ENCODE results near the gene TGFB1I1. TPM values are rescaled to one million over a fixed set of nuclear protein-coding genes. Genes with fewer than 3 reads are reported as not detected.

Gene TGFB1I1
- total RNA-seq, 2 experiments from 2014 or later, result 0.12 TPM; not detected in 1

DNA sequence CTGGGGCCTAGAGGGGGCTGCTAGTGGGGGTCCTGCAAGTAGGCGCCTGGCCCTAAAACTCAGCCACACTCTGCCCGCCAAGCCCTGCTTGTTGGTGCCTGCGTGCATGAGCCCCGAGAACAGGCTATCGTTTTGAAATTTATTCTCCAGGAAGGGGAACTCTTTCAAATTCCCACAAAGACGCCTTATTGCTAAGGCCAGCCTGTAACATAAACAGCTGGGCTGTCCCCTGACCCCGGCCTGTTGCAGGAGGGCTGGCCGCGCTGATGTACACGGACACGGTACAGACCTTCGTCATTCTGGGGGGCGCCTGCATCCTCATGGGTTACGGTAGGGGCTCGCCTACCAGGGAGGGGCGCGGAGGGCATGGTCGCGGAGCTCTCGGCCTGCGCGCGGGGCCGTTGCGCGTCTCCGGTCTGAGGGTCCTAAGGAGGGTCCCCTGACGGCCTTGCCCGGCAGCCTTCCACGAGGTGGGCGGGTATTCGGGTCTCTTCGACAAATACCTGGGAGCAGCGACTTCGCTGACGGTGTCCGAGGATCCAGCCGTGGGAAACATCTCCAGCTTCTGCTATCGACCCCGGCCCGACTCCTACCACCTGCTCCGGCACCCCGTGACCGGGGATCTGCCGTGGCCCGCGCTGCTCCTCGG lies 15.2 kb downstream of the TGFB1I1 start:
- Mint-ChIP-seq H3K27ac (no peak overlapping the region), H3K36me3 (ENCODE audit: low read depth) (peaks cover 2% of the 10 kb centered on the region), H3K9me3 (no peaks in the 10 kb centered on the region), H3K4me3 (peak overlapping the region; percentile 82), H3K4me1 (ENCODE audit: low read depth) (peaks cover 6% of the 10 kb centered on the region), H3K27me3 (ENCODE audit: low read depth) (no peaks in the 10 kb centered on the region)
- DNase-seq, result no peak
- CTCF ChIA-PET, result interaction anchor here (0.7 kb wide), 1 partner anchor 1055 kb away, joined by 3 read pairs; no protein-coding TSS in a partner anchor
- intact Hi-C loops (cut with micrococcal nuclease), result no loop called here

DNA sequence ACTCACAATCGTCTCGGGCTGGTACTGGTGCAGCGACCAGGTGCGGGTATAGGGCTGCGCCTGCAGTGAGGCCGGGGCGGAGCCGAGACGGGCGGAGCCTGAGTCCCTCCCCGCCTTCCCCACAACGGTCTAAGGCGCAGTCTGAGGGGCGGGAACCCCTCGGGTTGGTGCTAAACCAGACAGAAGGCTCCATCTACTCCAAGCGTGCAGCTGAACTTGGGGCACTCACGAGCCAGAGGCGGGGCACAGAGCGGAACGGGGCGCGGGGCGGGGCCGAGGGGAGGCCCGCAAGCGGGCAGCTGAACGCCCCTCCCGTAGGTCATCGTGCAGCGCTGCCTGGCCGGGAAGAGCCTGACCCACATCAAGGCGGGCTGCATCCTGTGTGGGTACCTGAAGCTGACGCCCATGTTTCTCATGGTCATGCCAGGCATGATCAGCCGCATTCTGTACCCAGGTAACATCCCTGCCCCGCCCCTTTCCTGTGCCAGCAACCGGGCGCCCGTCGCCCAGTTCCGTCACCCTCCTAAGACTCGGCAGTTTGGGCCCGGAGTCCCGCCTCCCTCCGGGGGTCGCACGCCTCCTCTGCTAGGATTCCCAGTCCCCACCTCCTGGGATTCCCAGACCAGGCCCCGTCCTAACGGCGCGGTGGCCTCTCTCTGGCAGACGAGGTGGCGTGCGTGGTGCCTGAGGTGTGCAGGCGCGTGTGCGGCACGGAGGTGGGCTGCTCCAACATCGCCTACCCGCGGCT lies 15.9 kb downstream of the TGFB1I1 start:
- CTCF ChIA-PET, result interaction anchor here (0.9 to 1.0 kb wide), 2 partner anchors 23 to 25 kb away, joined by 3 read pairs; no protein-coding TSS in a partner anchor
- H3K4me3 Mint-ChIP-seq, result peak overlapping the region; percentile 82
- DNase-seq, result peak; percentile 64
- no peaks in the 10 kb centered on the region for H3K27me3 Mint-ChIP-seq (ENCODE audit: low read depth)
- intact Hi-C loops (cut with micrococcal nuclease), result no loop called here
- H3K27ac Mint-ChIP-seq, result no peak overlapping the region
- H3K36me3 Mint-ChIP-seq (ENCODE audit: low read depth), result peaks cover 5% of the 10 kb centered on the region
- H3K4me1 Mint-ChIP-seq (ENCODE audit: low read depth), result peaks cover 6% of the 10 kb centered on the region
- no peaks in the 10 kb centered on the region for H3K9me3 Mint-ChIP-seq

DNA sequence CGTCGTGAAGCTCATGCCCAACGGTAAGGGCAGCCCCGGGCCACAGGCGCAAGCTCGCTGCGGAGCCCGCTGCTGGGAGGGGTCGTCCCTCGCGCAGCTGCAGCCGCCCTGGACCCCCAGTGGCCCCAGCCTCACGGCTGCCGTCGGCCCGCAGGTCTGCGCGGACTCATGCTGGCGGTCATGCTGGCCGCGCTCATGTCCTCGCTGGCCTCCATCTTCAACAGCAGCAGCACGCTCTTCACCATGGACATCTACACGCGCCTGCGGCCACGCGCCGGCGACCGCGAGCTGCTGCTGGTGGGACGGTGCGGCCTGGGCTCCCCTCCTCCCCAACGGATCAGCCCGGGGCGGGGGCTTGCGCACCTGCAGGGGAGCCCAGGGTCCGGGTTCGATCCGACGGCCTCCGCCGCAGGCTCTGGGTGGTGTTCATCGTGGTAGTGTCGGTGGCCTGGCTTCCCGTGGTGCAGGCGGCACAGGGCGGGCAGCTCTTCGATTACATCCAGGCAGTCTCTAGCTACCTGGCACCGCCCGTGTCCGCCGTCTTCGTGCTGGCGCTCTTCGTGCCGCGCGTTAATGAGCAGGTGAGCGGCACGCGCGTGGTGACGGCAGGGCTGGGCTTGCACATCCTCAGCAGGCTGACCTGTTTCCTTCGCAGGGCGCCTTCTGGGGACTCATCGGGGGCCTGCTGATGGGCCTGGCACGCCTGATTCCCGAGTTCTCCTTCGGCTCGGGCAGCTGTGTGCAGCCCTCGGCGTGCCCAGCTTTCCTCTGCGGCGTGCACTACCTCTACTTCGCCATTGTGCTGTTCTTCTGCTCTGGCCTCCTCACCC lies 16.7 kb downstream of the TGFB1I1 start:
- CTCF ChIA-PET, result interaction anchor here (0.6 to 1.0 kb wide), 3 partner anchors 22 to 381 kb away, joined by 3 read pairs; no protein-coding TSS in a partner anchor
- peak overlapping the region; percentile 82 for H3K4me3 Mint-ChIP-seq
- intact Hi-C loops (cut with micrococcal nuclease), result no loop called here
- no peaks in the 10 kb centered on the region for H3K9me3 Mint-ChIP-seq
- peaks cover 6% of the 10 kb centered on the region for H3K4me1 Mint-ChIP-seq (ENCODE audit: low read depth)
- no peaks in the 10 kb centered on the region for H3K27me3 Mint-ChIP-seq (ENCODE audit: low read depth)
- peaks cover 8% of the 10 kb centered on the region for H3K36me3 Mint-ChIP-seq (ENCODE audit: low read depth)
- H3K27ac Mint-ChIP-seq, result no peak overlapping the region
- no peak for DNase-seq

DNA sequence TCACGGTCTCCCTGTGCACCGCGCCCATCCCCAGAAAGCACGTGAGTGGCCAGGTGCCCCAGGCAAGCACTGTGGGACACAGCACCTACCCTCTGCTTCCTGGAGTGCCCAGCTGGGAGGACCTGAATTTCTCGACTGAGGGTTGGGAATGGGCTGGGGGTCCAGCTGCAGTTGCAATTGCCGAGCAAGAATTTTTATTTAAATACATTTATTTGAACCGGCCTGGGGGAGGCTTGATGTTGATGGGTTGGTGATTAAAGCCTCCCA lies 17.3 kb downstream of the TGFB1I1 start:
- no peaks in the 10 kb centered on the region for H3K9me3 Mint-ChIP-seq
- DNase-seq, result no peak
- no peaks in the 10 kb centered on the region for H3K27me3 Mint-ChIP-seq (ENCODE audit: low read depth)
- CTCF ChIA-PET, result interaction anchor here (0.6 to 0.7 kb wide), 2 partner anchors 30 to 380 kb away, joined by 3 to 4 read pairs; partner anchors contain the start of gene ARMC5
- peaks cover 8% of the 10 kb centered on the region for H3K36me3 Mint-ChIP-seq (ENCODE audit: low read depth)
- intact Hi-C loops (cut with micrococcal nuclease), result no loop called here
- H3K4me3 Mint-ChIP-seq, result no peak overlapping the region
- no peak overlapping the region for H3K27ac Mint-ChIP-seq
- H3K4me1 Mint-ChIP-seq (ENCODE audit: low read depth), result peaks cover 6% of the 10 kb centered on the region

DNA sequence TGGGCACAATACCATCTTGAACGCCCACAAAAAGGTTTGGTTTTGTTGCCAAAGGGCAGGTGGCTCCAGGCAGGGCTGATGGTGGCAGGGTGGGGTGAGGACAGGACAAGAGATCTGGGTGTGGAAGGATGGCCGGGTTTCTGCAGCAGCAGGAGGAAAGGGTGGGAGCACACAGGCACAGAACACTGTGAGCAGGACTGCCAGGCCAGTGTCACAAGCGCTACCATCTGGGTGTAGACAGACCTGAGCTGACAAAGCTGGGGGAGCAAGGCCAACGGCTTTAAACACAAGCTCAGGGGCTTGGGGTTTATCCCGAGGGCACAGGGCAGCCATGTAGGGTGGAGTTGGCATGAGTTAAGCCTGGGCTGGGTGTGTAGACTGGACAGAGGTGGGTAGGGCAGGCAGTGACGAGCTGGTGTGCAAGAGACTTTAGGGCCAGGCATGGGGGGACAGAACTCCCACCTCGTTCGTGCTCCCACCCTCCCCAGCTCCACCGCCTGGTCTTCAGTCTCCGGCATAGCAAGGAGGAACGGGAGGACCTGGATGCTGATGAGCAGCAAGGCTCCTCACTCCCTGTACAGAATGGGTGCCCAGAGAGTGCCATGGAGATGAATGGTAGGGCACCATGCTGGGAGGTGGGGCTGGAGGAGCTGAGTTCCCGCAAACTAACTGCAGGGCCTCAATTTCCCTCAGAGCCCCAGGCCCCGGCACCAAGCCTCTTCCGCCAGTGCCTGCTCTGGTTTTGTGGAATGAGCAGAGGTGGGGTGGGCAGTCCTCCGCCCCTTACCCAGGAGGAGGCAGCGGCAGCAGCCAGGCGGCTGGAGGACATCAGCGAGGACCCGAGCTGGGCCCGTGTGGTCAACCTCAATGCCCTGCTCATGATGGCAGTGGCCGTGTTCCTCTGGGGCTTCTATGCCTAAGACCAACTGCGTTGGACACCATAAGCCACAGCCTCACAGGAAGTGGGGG lies 17.9 kb downstream of the TGFB1I1 start:
- intact Hi-C loops (cut with micrococcal nuclease), result no loop called here
- Mint-ChIP-seq H3K9me3 (no peaks in the 10 kb centered on the region), H3K4me1 (ENCODE audit: low read depth) (peaks cover 6% of the 10 kb centered on the region), H3K4me3 (no peak overlapping the region), H3K27ac (no peak overlapping the region), H3K27me3 (ENCODE audit: low read depth) (no peaks in the 10 kb centered on the region), H3K36me3 (ENCODE audit: low read depth) (peaks cover 8% of the 10 kb centered on the region)
- CTCF ChIA-PET, result interaction anchor here (0.6 to 0.7 kb wide), 2 partner anchors 30 to 380 kb away, joined by 3 to 4 read pairs; partner anchors contain the start of gene ARMC5
- DNase-seq, result no peak

DNA sequence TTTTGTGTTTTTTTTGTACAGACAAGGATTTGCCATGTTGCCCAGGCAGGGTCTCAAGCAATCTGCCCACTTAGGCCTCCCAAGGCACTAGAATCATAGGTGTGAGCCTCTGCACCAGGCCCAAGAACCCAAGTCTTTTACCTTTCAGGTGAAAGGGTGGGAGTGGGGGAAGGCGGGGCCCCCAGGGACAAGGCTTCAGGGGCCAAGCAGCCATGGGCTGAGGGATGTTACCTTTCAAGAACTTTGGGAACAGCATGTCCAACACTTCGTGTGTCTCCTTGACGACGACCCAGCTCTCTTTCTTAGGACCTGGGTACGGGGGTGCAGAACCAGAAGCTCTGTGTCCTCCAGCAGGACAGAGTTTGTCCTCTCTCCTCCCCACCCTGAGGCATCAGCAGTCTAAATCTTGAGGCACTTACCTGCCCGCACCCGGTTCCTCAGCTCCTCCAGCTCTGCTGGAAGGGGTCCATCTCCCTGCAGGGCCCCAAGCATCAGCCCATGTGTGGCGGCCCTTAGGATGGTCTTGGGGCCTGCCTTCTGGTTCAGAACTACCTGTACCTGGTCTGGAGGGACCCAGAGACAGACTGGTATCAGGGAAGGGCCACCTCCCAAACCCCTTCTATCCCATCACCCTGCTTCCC lies 19.9 kb downstream of the TGFB1I1 start:
- CTCF ChIA-PET, result interaction anchor here (0.6 kb wide), 1 partner anchor 137 kb away, joined by 3 read pairs; no protein-coding TSS in a partner anchor
- intact Hi-C loops (cut with micrococcal nuclease), result no loop called here
- no peak for DNase-seq
- H3K27ac Mint-ChIP-seq, result no peak overlapping the region
- H3K4me3 Mint-ChIP-seq, result no peak overlapping the region
- H3K4me1 Mint-ChIP-seq (ENCODE audit: low read depth), result peaks cover 4% of the 10 kb centered on the region
- H3K27me3 Mint-ChIP-seq (ENCODE audit: low read depth), result no peaks in the 10 kb centered on the region
- H3K36me3 Mint-ChIP-seq (ENCODE audit: low read depth), result peaks cover 8% of the 10 kb centered on the region
- no peaks in the 10 kb centered on the region for H3K9me3 Mint-ChIP-seq

DNA sequence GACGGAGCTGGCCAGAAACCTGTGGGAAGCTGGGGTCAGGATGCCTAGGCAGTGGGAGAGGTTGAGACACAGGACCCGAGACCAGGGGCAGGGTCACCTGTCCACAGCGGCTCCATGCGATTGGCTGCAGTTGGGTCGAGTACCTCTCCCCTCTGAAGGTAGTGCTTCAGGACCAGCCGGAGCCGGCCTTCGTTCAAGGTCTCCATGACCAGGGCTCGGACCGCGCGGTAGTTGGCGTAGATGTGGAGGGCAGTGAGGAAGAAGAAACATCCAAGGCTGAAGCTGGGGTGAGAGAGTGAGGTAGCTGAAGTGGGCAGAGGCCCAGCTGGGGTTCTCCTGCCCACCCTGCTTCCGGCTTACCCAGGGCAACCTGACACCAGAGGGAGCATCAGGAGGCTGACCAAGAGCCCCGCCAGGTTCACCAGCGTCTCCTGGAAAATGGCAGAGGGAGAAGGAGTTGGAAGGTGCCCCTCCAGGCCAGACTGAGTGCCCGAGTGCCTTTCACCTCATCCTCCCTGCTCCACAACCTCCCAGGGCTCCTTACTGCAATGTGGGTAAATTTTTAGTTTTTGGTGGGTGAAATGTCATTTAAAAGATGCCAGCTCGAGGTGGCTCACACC lies 21.7 kb downstream of the TGFB1I1 start:
- no peaks in the 10 kb centered on the region for H3K9me3 Mint-ChIP-seq
- CTCF ChIA-PET, result interaction anchor here (0.6 kb wide), 1 partner anchor 240 kb away, joined by 4 read pairs; no protein-coding TSS in a partner anchor

DNA sequence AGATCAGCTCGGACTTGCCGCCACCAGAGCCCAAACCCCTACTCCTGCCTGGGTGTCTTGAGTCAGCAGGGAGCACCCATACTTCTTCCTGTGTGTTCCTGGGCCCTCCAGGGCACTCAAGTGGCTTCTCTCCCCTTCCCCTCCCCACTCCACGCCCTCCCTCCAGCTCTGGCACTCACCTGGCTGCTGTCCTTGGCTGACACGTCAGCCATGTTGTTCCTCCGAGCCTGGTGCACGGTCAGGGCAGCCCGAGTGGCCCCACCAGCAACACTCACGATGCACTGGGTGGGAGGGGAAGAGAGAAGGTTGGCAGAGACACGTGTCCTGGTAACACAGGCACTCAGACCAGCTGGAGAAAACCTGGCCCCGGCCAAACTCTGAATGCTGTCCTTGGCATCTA lies 24.7 kb downstream of the TGFB1I1 start:
- Mint-ChIP-seq H3K36me3 (ENCODE audit: low read depth) (peaks cover 8% of the 10 kb centered on the region), H3K4me3 (no peak overlapping the region), H3K27me3 (ENCODE audit: low read depth) (no peaks in the 10 kb centered on the region), H3K4me1 (ENCODE audit: low read depth) (no peaks in the 10 kb centered on the region), H3K27ac (no peak overlapping the region), H3K9me3 (no peaks in the 10 kb centered on the region)
- CTCF ChIA-PET, result interaction anchor here (0.8 to 1.3 kb wide), 2 partner anchors 15 to 37 kb away, joined by 4 read pairs; partner anchors contain the start of gene ARMC5
- intact Hi-C loops (cut with micrococcal nuclease), result no loop called here
- no peak for DNase-seq

More for the DNA sequence above, 21.7 kb downstream of the TGFB1I1 start:
- intact Hi-C loops (cut with micrococcal nuclease), result no loop called here
- no peak for DNase-seq
- no peaks in the 10 kb centered on the region for H3K27me3 Mint-ChIP-seq (ENCODE audit: low read depth)
- no peak overlapping the region for H3K4me3 Mint-ChIP-seq
- peaks cover 2% of the 10 kb centered on the region for H3K4me1 Mint-ChIP-seq (ENCODE audit: low read depth)
- no peak overlapping the region for H3K27ac Mint-ChIP-seq
- peaks cover 8% of the 10 kb centered on the region for H3K36me3 Mint-ChIP-seq (ENCODE audit: low read depth)

DNA sequence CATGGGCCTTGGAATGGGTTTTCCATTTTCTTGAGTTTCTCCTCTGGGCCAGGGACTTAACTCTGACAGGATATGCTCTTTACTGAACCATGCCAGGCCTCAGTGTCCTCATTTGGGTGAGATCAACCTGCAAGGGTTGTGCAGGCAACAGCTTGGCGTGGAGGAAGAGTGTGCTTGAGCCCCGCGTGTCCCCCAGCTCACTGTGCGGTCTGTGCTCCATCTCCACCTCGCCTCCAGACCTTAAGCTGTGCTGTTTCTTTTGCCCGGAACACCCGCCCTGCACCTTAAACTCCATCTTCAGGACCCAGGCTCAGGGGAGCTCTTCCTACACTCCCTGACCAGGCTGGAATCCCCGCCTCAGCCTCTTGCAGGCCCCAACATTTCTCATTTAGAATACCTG lies 26.5 kb downstream of the TGFB1I1 start:
- Mint-ChIP-seq H3K4me3 (no peak overlapping the region), H3K4me1 (ENCODE audit: low read depth) (no peaks in the 10 kb centered on the region), H3K9me3 (no peaks in the 10 kb centered on the region), H3K27ac (no peak overlapping the region), H3K27me3 (ENCODE audit: low read depth) (no peaks in the 10 kb centered on the region), H3K36me3 (ENCODE audit: low read depth) (peaks cover 2% of the 10 kb centered on the region)
- CTCF ChIA-PET, result no interaction called here
- DNase-seq, result no peak
- intact Hi-C loops (cut with micrococcal nuclease), result no loop called here

DNA sequence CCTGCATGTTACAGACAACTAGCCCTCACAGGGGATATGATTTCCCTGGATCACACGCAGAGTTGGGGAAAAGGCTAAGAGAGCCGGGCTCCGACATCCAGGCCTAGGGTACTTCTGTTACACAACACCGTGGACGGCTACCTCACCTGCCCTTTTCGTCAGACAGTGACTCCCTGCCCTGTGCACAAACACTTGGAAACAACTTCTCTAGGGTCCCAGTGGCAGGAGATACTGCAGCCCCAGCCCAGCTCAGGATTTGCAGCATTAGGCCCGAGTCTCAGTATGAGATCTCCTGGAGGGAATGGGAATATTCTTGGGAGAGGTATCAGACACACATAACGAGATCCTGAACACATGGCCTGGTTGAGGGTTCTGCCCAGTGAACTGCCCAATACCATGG lies 28.0 kb downstream of the TGFB1I1 start:
- Mint-ChIP-seq H3K36me3 (ENCODE audit: low read depth) (peaks cover 2% of the 10 kb centered on the region), H3K27ac (no peak overlapping the region), H3K4me1 (ENCODE audit: low read depth) (peaks cover 5% of the 10 kb centered on the region), H3K27me3 (ENCODE audit: low read depth) (no peaks in the 10 kb centered on the region), H3K4me3 (no peak overlapping the region), H3K9me3 (no peaks in the 10 kb centered on the region)
- CTCF ChIA-PET, result interaction anchor here (0.7 to 1.7 kb wide), 2 partner anchors 14 to 39 kb away, joined by 3 to 5 read pairs; no protein-coding TSS in a partner anchor
- intact Hi-C loops (cut with micrococcal nuclease), result no loop called here
- DNase-seq, result no peak
